CD14-positive monocyte (primary cell): Measurements from ENCODE around the gene MDFIC2. TPM values are rescaled to one million over a fixed set of nuclear protein-coding genes. Genes with fewer than 3 reads are reported as not detected.

Experiments used
- DNase-seq, 3 donors: peaks; one replicate each; pipeline ENCODE4 v3.0.0-alpha.2; 2011 to 2022
- H2AFZ ChIP-seq: 2 replicates; pipeline ENCODE4 v1.6.0; 2012; ENCODE audit warnings: mild to moderate bottlenecking, low read depth, low read length, inconsistent platforms; ENCODE audit not compliant: insufficient read depth, poor library complexity, severe bottlenecking
- H3K27ac ChIP-seq, 2 donors: 1 replicate in 1 of 2; 2 replicates in 1 of 2; pipeline ENCODE4 v1.5.1; 2012 to 2013; ENCODE audit warnings: low read length in 2 of 2, control low read depth in 1 of 2, inconsistent platforms in 1 of 2, low read depth in 1 of 2, mild to moderate bottlenecking in 1 of 2
- H3K27me3 ChIP-seq, 2 donors: one replicate each; pipeline versions ENCODE4 v1.6.0 to v1.6.1; 2011 to 2013; ENCODE audit warnings: low read length in 2 of 2; ENCODE audit not compliant: control insufficient read depth in 2 of 2, insufficient read depth in 2 of 2
- H3K36me3 ChIP-seq, 2 donors: replicated peaks in 1 of 2; 1 replicate in 1 of 2; 2 replicates in 1 of 2; pipeline versions ENCODE4 v1.5.1 to v1.6.1; 2012 to 2013; ENCODE audit warnings: low read length in 2 of 2, control low read depth in 1 of 2, inconsistent platforms in 1 of 2, mild to moderate bottlenecking in 1 of 2; ENCODE audit not compliant: insufficient read depth in 2 of 2, control insufficient read depth in 1 of 2
- H3K4me1 ChIP-seq, 2 donors: 1 replicate in 1 of 2; 2 replicates in 1 of 2; pipeline versions ENCODE4 v1.5.1 to v1.6.1; 2012 to 2013; ENCODE audit warnings: low read length in 2 of 2, control low read depth in 1 of 2, inconsistent platforms in 1 of 2, mild to moderate bottlenecking in 1 of 2, moderate library complexity in 1 of 2; ENCODE audit not compliant: insufficient read depth in 2 of 2, control insufficient read depth in 1 of 2
- H3K4me2 ChIP-seq: replicated peaks from 2 replicates; pipeline ENCODE3; 2012; ENCODE audit warnings: low read length, moderate library complexity, mild to moderate bottlenecking; ENCODE audit not compliant: poor library complexity, severe bottlenecking; ENCODE audit errors: extremely low read depth
- H3K4me3 ChIP-seq, 3 experiments: fragments of 200-600 bp in 1 of 3; sonication (generic) in 1 of 3; replicated peaks in 1 of 3; 1 replicate in 2 of 3; 2 replicates in 1 of 3; pipeline ENCODE4 v1.5.1; 2011 to 2013; ENCODE audit warnings: low read length in 3 of 3, mild to moderate bottlenecking in 3 of 3, control low read depth in 2 of 3, low read depth in 2 of 3, inconsistent platforms in 1 of 3, moderate library complexity in 1 of 3
- H3K79me2 ChIP-seq: 2 replicates; pipeline ENCODE4 v1.6.0; 2012; ENCODE audit warnings: mild to moderate bottlenecking, control low read depth, inconsistent platforms, low read length, moderate library complexity; ENCODE audit not compliant: insufficient read depth
- H3K9ac ChIP-seq: 2 replicates; pipeline ENCODE4 v1.6.0; 2017; ENCODE audit warnings: low read length, mild to moderate bottlenecking; ENCODE audit not compliant: insufficient read depth, poor library complexity, severe bottlenecking
- H3K9me3 ChIP-seq, 2 donors: replicated peaks in 1 of 2; 1 replicate in 1 of 2; 2 replicates in 1 of 2; pipeline versions ENCODE4 v1.5.1 to v1.6.1; 2012 to 2013; ENCODE audit warnings: low read length in 2 of 2, control low read depth in 1 of 2; ENCODE audit not compliant: control insufficient read depth in 1 of 2, insufficient read depth in 1 of 2
- H4K20me1 ChIP-seq: 2 replicates; pipeline ENCODE4 v1.6.0; 2012; ENCODE audit warnings: mild to moderate bottlenecking, low read length, control low read depth, moderate library complexity; ENCODE audit not compliant: insufficient read depth
- H3K27ac Mint-ChIP-seq, 7 donors: one replicate each; pipeline ENCODE4 v1.8.0; 2020; ENCODE audit warnings: mild to moderate bottlenecking in 7 of 7, mixed read lengths in 7 of 7, moderate library complexity in 6 of 7, inconsistent platforms in 2 of 7
- H3K27me3 Mint-ChIP-seq, 3 donors: one replicate each; pipeline ENCODE4 v1.8.0; 2021 to 2022; ENCODE audit warnings: low read depth in 3 of 3, mild to moderate bottlenecking in 3 of 3, mixed read lengths in 3 of 3, moderate library complexity in 3 of 3, inconsistent platforms in 1 of 3
- H3K36me3 Mint-ChIP-seq, 2 donors: one replicate each; pipeline ENCODE4 v1.8.0; 2020; ENCODE audit warnings: mixed read lengths in 2 of 2, inconsistent platforms in 1 of 2, mild to moderate bottlenecking in 1 of 2
- H3K4me1 Mint-ChIP-seq: one replicate; pipeline ENCODE4 v1.8.0; 2020; ENCODE audit warnings: mild to moderate bottlenecking, mixed read lengths
- H3K4me3 Mint-ChIP-seq, 2 donors: one replicate each; pipeline ENCODE4 v1.8.0; 2020; ENCODE audit warnings: mild to moderate bottlenecking in 2 of 2, mixed read lengths in 2 of 2, moderate library complexity in 1 of 2
- H3K9me3 Mint-ChIP-seq, 7 donors: one replicate each; pipeline ENCODE4 v1.8.0; 2020 to 2022; ENCODE audit warnings: mixed read lengths in 7 of 7, mild to moderate bottlenecking in 6 of 7, moderate library complexity in 6 of 7, inconsistent platforms in 2 of 7
- CTCF ChIP-seq: fragments of 200-600 bp; IDR thresholded peaks from one replicate; pipeline ENCODE4 v1.8.0; 2022; ENCODE audit warnings: antibody characterized with exemption, mild to moderate bottlenecking
- WGBS: methylation state at CpG from one replicate; pipeline ENCODE4 v1.1.5; 2013; ENCODE audit warnings: missing lambda C conversion rate; ENCODE audit not compliant: insufficient coverage; 5-methylcytosine and 5-hydroxymethylcytosine counted together
- intact Hi-C, 2 donors: fragments of 100-400 bp; cut with micrococcal nuclease; formaldehyde crosslinking; loops; one replicate each; pipeline versions ENCODE4 v1.15.0 to v1.15.1; 2023
- polyA plus RNA-seq, 3 donors: library from polyadenylated mRNA; depleted of rRNA in 1 of 3; unstranded in 2 of 3; stranded (reverse) in 1 of 3; fragments of 300-500 nt in 2 of 3; fragments of >200 nt in 1 of 3; fragmentation: Illumina TruSeq in 2 of 3; gene quantifications; 1 replicate in 2 of 3; 2 replicates in 1 of 3; pipeline ENCODE4 v1.2.3, GENCODE V29; 2012 to 2021

Gene MDFIC2
- polyA plus RNA-seq, 3 donors = not detected

- intact Hi-C loops = no loop called here
- Mint-ChIP-seq H3K36me3 (no peaks in the 10 kb centered on the region), H3K4me1 (no peaks in the 10 kb centered on the region), H3K27me3 (peaks cover 0 to 2% (median 1%) of the 10 kb centered on the region in 3 donors), H3K27ac (no peak overlapping the region), H3K9me3 (peaks cover 0 to 1% (median 0%) of the 10 kb centered on the region in 7 donors), H3K4me3 (no peak overlapping the region)
- Histone ChIP-seq H3K27ac (no peak overlapping the region), H3K4me3 (no peak overlapping the region), H3K9ac (no peak overlapping the region), H3K4me2 (no peak overlapping the region), H3K4me1 (no peaks in the 10 kb centered on the region), H2AFZ (no peak overlapping the region), H3K9me3 (no peaks in the 10 kb centered on the region), H3K27me3 (no peaks in the 10 kb centered on the region), H4K20me1 (no peaks in the 10 kb centered on the region), H3K79me2 (no peaks in the 10 kb centered on the region), H3K36me3 (no peaks in the 10 kb centered on the region)
- TF ChIP-seq CTCF = no peak
- DNase-seq = no peak
- WGBS = 65% methylated on average over 3 of the region's 3 CpGs
Measured at GRCh38 chr3:70308760-70309159, 3.7 kb downstream of the MDFIC2 start.

GRCh38 chr3:70306736-70307135 is 5.7 kb downstream of the MDFIC2 start:
- Histone ChIP-seq H4K20me1 (no peaks in the 10 kb centered on the region), H3K9me3 (no peaks in the 10 kb centered on the region), H3K4me3 (no peak overlapping the region), H3K27me3 (no peaks in the 10 kb centered on the region), H3K27ac (no peak overlapping the region), H3K9ac (no peak overlapping the region), H2AFZ (no peak overlapping the region), H3K79me2 (no peaks in the 10 kb centered on the region), H3K36me3 (no peaks in the 10 kb centered on the region), H3K4me2 (no peak overlapping the region), H3K4me1 (no peaks in the 10 kb centered on the region)
- DNase-seq = no peak
- Mint-ChIP-seq H3K36me3 (no peaks in the 10 kb centered on the region), H3K9me3 (peaks cover 0 to 1% (median 0%) of the 10 kb centered on the region in 7 donors), H3K4me1 (no peaks in the 10 kb centered on the region), H3K27ac (no peak overlapping the region), H3K4me3 (no peak overlapping the region), H3K27me3 (peaks cover 0 to 2% (median 0%) of the 10 kb centered on the region in 3 donors)
- intact Hi-C loops = no loop called here
- TF ChIP-seq CTCF = no peak
